ENCODE data around the gene SHISAL2A. TPM values are rescaled to one million over a fixed set of nuclear protein-coding genes. Genes with fewer than 3 reads are reported as not detected.

Gene SHISAL2A
- total and polyA plus RNA-seq, 2 of the 4 experiments (the other 2 are of a cell fraction): not detected

DNA sequence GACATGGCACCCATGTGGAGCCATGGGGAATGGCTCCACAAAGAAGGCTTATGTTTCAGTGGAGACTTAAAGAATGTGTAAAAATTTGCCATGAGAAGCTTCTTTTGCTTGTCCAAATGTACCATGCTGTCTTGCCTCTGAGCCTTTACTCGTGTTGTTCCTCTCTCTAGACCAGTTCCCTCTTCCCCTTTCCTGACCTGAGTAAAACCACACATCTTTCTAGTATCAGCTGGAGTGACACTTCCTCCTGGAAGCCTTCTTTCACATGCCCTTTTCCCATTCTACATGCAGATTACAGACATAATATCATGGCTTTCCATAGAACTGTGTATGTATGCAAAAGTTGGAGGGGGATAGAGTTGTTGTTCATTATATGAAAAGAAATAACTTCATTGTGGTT lies 44.4 kb upstream of the SHISAL2A start:
- Histone ChIP-seq H3K36me3 (ENCODE audit: control insufficient read depth, insufficient read depth, low read length) (no peaks in the 10 kb centered on the region), H3K56ac (ENCODE audit: extremely low read depth, insufficient read depth, low read length) (no peak overlapping the region), H2AK5ac (ENCODE audit: low read depth, low read length) (no peak overlapping the region), H2AFZ (replicated peaks; ENCODE audit: low read length, poor library complexity) (no peak overlapping the region), H2BK5ac (ENCODE audit: low read depth, low read length, poor library complexity, severe bottlenecking) (no peak overlapping the region), H3K9me3 (ENCODE audit: control insufficient read depth, insufficient read depth, low read length) (no peaks in the 10 kb centered on the region), H3K4me2 (ENCODE audit: low read depth, low read length) (no peak overlapping the region), H3K14ac (replicated peaks; ENCODE audit: low read depth, low read length) (no peak overlapping the region), H3K79me1 (ENCODE audit: low read depth in 1 of 2, low read length in 2 of 2) (no peaks in the 10 kb centered on the region), H4K8ac (ENCODE audit: low read depth in 2 of 2, low read length in 2 of 2) (no peak overlapping the region), H3K4ac (ENCODE audit: low read depth, low read length) (no peak overlapping the region), H4K91ac (ENCODE audit: insufficient read depth, low read depth, low read length) (no peak overlapping the region), H3K9me1 (ENCODE audit: insufficient read depth, low read length) (no peaks in the 10 kb centered on the region), H3K27me3 (ENCODE audit: control insufficient read depth, insufficient read depth, low read length) (peaks cover 19% of the 10 kb centered on the region), H3K23ac (ENCODE audit: low read depth, low read length) (no peak overlapping the region), H2BK20ac (ENCODE audit: low read depth, low read length) (no peak overlapping the region), H4K20me1 (ENCODE audit: insufficient read depth, low read length) (no peaks in the 10 kb centered on the region), H3K9ac (ENCODE audit: low read depth, low read length) (no peak overlapping the region), H3K18ac (ENCODE audit: low read depth, low read length) (no peak overlapping the region), H2AK9ac (replicated peaks; ENCODE audit: low read depth, low read length, poor library complexity) (no peak overlapping the region), H4K5ac (ENCODE audit: low read depth, low read length) (no peak overlapping the region), H2BK15ac (ENCODE audit: low read depth, low read length) (no peak overlapping the region), H3K4me1 (ENCODE audit: control insufficient read depth, insufficient read depth, low read length) (no peaks in the 10 kb centered on the region), H2BK120ac (ENCODE audit: low read depth, low read length) (no peak overlapping the region), H3K27ac (ENCODE audit: insufficient read depth, low read length) (no peak overlapping the region), H3K4me3 (ENCODE audit: insufficient read depth, low read depth, low read length) (no peak overlapping the region)
- in situ Hi-C loops (cut with MboI; ENCODE audit: low sequenced_read_pairs) (no loop called here), dilution Hi-C loops (cut with HindIII; ENCODE audit: low sequenced_read_pairs, unreplicated experiment) (no loop called here), intact Hi-C loops (cut with micrococcal nuclease) (no loop called here)
- ATAC-seq (ENCODE audit: low read depth) (no peak), DNase-seq (no peak)
- ChIA-PET CTCF (no interaction called here), POLR2A (ENCODE audit: unreplicated experiment) (no interaction called here)
- BruUV-seq (replicated peaks): no TSS peak
- WGBS, 2 experiments (ENCODE audit: extremely low coverage in 2 of 2, insufficient read length in 1 of 2): no CpG with 5 or more reads among the region's 1 CpG
- TF ChIP-seq MAZ (IDR thresholded peaks at IDR 0.05; ENCODE audit: borderline replicate concordance, low read depth, low read length) (no peak), RFX5 (IDR thresholded peaks at IDR 0.05; ENCODE audit: low read depth, low read length) (no peak), CEBPB (IDR thresholded peaks at IDR 0.05; ENCODE audit: low read depth, low read length) (no peak), MAFK (IDR thresholded peaks at IDR 0.05; ENCODE audit: low read depth, low read length) (no peak), CHD1 (IDR thresholded peaks at IDR 0.05; ENCODE audit: low read depth, low read length) (no peak), SMC3 (IDR thresholded peaks at IDR 0.05; ENCODE audit: low read depth, low read length) (no peak), ELK1 (IDR thresholded peaks at IDR 0.05; ENCODE audit: borderline replicate concordance, low read depth, low read length) (no peak), NFE2L2 (IDR thresholded peaks at IDR 0.05; ENCODE audit: low read depth, low read length) (no peak)
- TF ChIP-seq, protein P1, sequence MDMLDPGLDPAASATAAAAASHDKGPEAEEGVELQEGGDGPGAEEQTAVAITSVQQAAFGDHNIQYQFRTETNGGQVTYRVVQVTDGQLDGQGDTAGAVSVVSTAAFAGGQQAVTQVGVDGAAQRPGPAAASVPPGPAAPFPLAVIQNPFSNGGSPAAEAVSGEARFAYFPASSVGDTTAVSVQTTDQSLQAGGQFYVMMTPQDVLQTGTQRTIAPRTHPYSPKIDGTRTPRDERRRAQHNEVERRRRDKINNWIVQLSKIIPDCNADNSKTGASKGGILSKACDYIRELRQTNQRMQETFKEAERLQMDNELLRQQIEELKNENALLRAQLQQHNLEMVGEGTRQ (IDR thresholded peaks at IDR 0.05; ENCODE audit: low read depth, low read length): no peak
